Activated naive CD4-positive, alpha-beta T cell treated with anti-CD3 and anti-CD28 coated beads, Interleukin-2, amount 50 U/mL, for 72 hours (primary cell): ENCODE measurements around the gene HOXD13. TPM values are rescaled to one million over a fixed set of nuclear protein-coding genes. Genes with fewer than 3 reads are reported as not detected.

Experiments
- ATAC-seq, 2 donors: fragments of 150-1000 bp; cut with Tn5 transposase; 2 replicates each; pipeline ENCODE4 v1.10.0; 2021; ENCODE audit warnings: mild to moderate bottlenecking in 2 of 2, moderate library complexity in 2 of 2
- DNase-seq, 2 donors: peaks; one replicate each; pipeline ENCODE4 v3.0.0; 2021 to 2022; ENCODE audit warnings: low spot score in 2 of 2
- H3K27ac Mint-ChIP-seq, 2 donors: one replicate each; pipeline ENCODE4 v1.8.0; 2022; ENCODE audit warnings: mild to moderate bottlenecking in 2 of 2, mixed read lengths in 2 of 2
- H3K36me3 Mint-ChIP-seq, 2 donors: one replicate each; pipeline ENCODE4 v1.8.0; 2022; ENCODE audit warnings: mixed read lengths in 2 of 2
- H3K9me3 Mint-ChIP-seq, 2 donors: one replicate each; pipeline ENCODE4 v1.8.0; 2022; ENCODE audit warnings: mixed read lengths in 2 of 2
- total RNA-seq, 2 donors: library from RNA; stranded (reverse); gene quantifications; one replicate each; pipeline ENCODE4 v1.2.3, GENCODE V29; 2022

Gene HOXD13
- total RNA-seq, 2 donors from 2014 or later: not detected

GRCh38 chr2:176087330-176088047 lies 5.0 kb upstream of the HOXD13 start:
- DNase-seq: no peak
- no peak overlapping the region for H3K27ac Mint-ChIP-seq
- H3K9me3 Mint-ChIP-seq: peaks cover 0 to 7% of the 10 kb centered on the region in 2 donors
- ATAC-seq: no peak
- peaks cover 33 to 60% of the 10 kb centered on the region in 2 donors for H3K36me3 Mint-ChIP-seq

- DNase-seq: peak in 1 of 2 donors; percentile 39
- peaks cover 0 to 4% of the 10 kb centered on the region in 2 donors for H3K9me3 Mint-ChIP-seq
- peak in 1 of 2 donors; percentile 40 for ATAC-seq
- H3K27ac Mint-ChIP-seq: no peak overlapping the region
- peaks cover 26 to 54% of the 10 kb centered on the region in 2 donors for H3K36me3 Mint-ChIP-seq
Observed at GRCh38 chr2:176088048-176088936, 4.2 kb upstream of the HOXD13 start.

GRCh38 chr2:176088937-176089842 lies 3.3 kb upstream of the HOXD13 start:
- ATAC-seq (no peak), DNase-seq (no peak)
- Mint-ChIP-seq H3K9me3 (no peaks in the 10 kb centered on the region), H3K36me3 (peaks cover 17 to 54% of the 10 kb centered on the region in 2 donors), H3K27ac (no peak overlapping the region)

GRCh38 chr2:176089843-176090395 lies 2.6 kb upstream of the HOXD13 start:
- H3K36me3 Mint-ChIP-seq: peaks cover 17 to 53% of the 10 kb centered on the region in 2 donors
- ATAC-seq: no peak
- no peak for DNase-seq
- no peak overlapping the region for H3K27ac Mint-ChIP-seq
- no peaks in the 10 kb centered on the region for H3K9me3 Mint-ChIP-seq

DNA sequence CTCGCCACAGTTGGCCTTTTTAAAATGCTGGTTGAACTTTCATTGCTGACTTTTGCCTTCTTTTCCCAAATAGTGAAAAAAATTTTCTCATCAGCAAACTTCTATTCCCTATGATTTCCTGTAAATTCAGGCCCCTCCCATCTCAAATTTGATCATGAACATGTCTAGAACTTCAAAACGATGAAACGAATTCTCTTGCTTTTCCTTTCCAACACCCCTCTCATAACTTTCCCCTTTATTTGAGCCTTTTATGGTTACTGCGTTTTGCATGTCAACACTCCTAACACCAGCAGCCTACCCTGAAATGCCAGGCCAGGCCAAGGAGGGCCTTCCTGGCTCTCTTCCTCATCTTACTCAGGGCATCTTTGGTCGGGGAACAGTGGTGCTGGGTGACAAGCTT lies 1.7 kb upstream of the HOXD13 start:
- no peak overlapping the region for H3K27ac Mint-ChIP-seq
- no peak for ATAC-seq
- no peak for DNase-seq
- no peaks in the 10 kb centered on the region for H3K9me3 Mint-ChIP-seq
- peaks cover 17 to 61% of the 10 kb centered on the region in 2 donors for H3K36me3 Mint-ChIP-seq

DNA sequence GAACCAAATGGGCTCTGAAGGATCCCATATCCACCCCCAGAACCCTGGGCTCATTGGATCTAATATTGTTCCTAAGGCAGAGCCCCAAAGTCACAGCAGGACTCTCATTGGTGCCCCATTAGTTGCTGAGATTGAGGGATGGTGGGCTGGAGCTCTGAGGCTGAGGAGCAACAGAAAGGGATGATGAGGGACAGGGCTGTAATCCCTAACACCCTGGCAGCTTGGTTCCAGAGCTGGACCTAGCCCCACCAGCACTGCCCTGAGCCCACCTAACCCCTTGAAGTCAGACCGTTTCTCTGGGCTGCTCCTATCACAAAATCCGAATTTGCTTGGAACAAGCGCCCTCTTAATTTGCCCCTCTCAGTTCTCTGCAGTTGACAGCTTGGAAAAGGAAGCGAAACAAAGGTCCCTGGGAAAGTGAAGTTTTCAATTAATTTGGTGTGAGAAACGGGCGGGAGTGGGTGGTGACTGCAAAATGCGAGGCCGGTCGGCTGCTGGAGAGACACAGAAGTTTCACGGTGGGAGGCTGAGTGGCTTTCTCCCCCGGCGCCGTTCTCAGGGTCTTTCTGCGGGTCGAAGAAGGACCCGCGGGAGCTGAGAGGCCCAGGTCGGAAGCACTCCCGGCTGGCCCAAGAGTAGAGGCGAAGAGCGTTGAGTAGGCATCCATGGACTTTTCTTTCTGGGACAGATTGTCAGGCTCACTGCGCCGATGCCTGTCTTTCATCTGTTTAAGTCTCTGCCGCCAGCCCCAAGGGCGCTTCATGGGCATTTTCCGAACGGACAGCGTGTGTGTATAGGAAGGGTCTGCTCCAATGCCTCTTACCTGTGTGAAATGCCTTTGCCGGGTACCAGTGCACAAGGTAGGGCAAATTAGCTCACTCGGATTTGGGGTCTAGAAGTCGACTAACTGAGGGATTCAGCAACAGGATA lies 927 bp upstream of the HOXD13 start:
- ATAC-seq: no peak
- H3K36me3 Mint-ChIP-seq: peaks cover 17 to 56% of the 10 kb centered on the region in 2 donors
- H3K27ac Mint-ChIP-seq: peak overlapping the region in 1 of 2 donors; percentile 36
- H3K9me3 Mint-ChIP-seq: no peaks in the 10 kb centered on the region
- no peak for DNase-seq

DNA sequence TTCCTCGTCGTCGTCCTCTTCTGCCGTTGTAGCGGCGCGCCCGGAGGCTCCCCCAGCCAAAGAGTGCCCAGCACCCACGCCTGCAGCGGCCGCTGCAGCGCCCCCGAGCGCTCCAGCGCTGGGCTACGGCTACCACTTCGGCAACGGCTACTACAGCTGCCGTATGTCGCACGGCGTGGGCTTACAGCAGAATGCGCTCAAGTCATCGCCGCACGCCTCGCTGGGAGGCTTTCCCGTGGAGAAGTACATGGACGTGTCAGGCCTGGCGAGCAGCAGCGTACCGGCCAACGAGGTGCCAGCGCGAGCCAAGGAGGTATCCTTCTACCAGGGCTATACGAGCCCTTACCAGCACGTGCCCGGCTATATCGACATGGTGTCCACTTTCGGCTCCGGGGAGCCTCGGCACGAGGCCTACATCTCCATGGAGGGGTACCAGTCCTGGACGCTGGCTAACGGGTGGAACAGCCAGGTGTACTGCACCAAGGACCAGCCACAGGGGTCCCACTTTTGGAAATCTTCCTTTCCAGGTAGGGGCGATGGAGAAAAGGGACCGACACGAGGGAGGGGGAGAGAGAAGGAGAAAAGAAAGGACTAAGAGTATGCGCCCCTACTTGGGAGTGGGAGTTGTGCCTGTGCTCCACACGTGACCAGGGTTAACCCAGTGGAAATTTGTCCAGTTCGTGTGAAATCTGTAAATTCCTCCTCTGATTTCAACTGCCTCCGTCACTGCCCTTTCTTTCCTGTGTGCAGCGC lies 800 bp downstream of the HOXD13 start:
- no peaks in the 10 kb centered on the region for H3K9me3 Mint-ChIP-seq
- DNase-seq (peak in 1 of 2 donors; percentile 15), ATAC-seq (no peak)
- peaks cover 17 to 43% of the 10 kb centered on the region in 2 donors for H3K36me3 Mint-ChIP-seq
- peak overlapping the region in 1 of 2 donors; percentile 86 for H3K27ac Mint-ChIP-seq

- Mint-ChIP-seq H3K27ac (peak overlapping the region in 1 of 2 donors; percentile 86), H3K36me3 (peaks cover 17 to 44% of the 10 kb centered on the region in 2 donors), H3K9me3 (no peaks in the 10 kb centered on the region)
- no peak for DNase-seq
- ATAC-seq: no peak
Observed at GRCh38 chr2:176093898-176094249, 1.4 kb downstream of the HOXD13 start.

- no peak for ATAC-seq
- DNase-seq: no peak
Observed at GRCh38 chr2:176094349-176094748, 1.8 kb downstream of the HOXD13 start.

GRCh38 chr2:176095421-176095820 lies 2.9 kb downstream of the HOXD13 start:
- Mint-ChIP-seq H3K36me3 (peaks cover 12 to 45% of the 10 kb centered on the region in 2 donors), H3K9me3 (no peaks in the 10 kb centered on the region), H3K27ac (no peak overlapping the region)
- DNase-seq (no peak), ATAC-seq (no peak)

More at GRCh38 chr2:176094349-176094748, 1.8 kb downstream of the HOXD13 start:
- no peaks in the 10 kb centered on the region for H3K9me3 Mint-ChIP-seq
- H3K27ac Mint-ChIP-seq: no peak overlapping the region
- H3K36me3 Mint-ChIP-seq: peaks cover 14 to 46% of the 10 kb centered on the region in 2 donors

- ATAC-seq (no peak), DNase-seq (no peak)
- Mint-ChIP-seq H3K9me3 (no peaks in the 10 kb centered on the region), H3K36me3 (peaks cover 7 to 40% of the 10 kb centered on the region in 2 donors), H3K27ac (no peak overlapping the region)
Observed at GRCh38 chr2:176096243-176096985, 3.9 kb downstream of the HOXD13 start.

- Mint-ChIP-seq H3K27ac (no peak overlapping the region), H3K9me3 (no peaks in the 10 kb centered on the region), H3K36me3 (peaks cover 5 to 38% of the 10 kb centered on the region in 2 donors)
- ATAC-seq: peak; percentile 49 to 84
- DNase-seq: peak in 1 of 2 donors; percentile 64
Observed at GRCh38 chr2:176096986-176097819, 4.7 kb downstream of the HOXD13 start.

- ATAC-seq: no peak
- DNase-seq: no peak
- Mint-ChIP-seq H3K36me3 (peaks cover 10 to 45% of the 10 kb centered on the region in 2 donors), H3K27ac (no peak overlapping the region), H3K9me3 (no peaks in the 10 kb centered on the region)
Observed at GRCh38 chr2:176097820-176098365, 5.4 kb downstream of the HOXD13 start.
